Measurements from ENCODE around the gene ERBB4.

DNA sequence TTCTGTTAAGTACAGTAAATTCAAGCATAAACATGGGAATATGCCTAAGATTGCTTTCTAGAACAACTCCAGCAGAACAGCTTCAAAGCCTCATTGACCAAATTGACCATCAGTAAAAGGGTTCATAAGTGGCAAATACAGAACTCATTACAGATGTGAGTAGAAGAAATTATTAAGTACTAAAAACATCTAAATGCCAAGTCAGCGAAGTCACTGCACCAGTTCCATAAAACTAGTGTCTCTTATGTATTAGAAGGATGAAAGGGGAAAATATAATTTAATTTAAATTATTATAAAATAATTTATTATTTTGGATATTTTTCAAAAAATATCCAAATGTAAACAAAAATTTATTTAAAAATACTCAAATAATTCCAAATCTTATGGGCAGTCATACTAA lies 553.2 kb downstream of the ERBB4 start:
- TF ChIP-seq, protein P1, sequence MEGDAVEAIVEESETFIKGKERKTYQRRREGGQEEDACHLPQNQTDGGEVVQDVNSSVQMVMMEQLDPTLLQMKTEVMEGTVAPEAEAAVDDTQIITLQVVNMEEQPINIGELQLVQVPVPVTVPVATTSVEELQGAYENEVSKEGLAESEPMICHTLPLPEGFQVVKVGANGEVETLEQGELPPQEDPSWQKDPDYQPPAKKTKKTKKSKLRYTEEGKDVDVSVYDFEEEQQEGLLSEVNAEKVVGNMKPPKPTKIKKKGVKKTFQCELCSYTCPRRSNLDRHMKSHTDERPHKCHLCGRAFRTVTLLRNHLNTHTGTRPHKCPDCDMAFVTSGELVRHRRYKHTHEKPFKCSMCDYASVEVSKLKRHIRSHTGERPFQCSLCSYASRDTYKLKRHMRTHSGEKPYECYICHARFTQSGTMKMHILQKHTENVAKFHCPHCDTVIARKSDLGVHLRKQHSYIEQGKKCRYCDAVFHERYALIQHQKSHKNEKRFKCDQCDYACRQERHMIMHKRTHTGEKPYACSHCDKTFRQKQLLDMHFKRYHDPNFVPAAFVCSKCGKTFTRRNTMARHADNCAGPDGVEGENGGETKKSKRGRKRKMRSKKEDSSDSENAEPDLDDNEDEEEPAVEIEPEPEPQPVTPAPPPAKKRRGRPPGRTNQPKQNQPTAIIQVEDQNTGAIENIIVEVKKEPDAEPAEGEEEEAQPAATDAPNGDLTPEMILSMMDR (IDR thresholded peaks at IDR 0.05): no peak
- TF ChIP-seq POLR2A (IDR thresholded peaks at IDR 0.05) (no peak), POLR2AphosphoS5 (IDR thresholded peaks at IDR 0.05) (no peak)

All from breast epithelium (tissue), 3 donors.